K562 (cell line): ENCODE results near the gene TMPRSS11B. TPM values are rescaled to one million over a fixed set of nuclear protein-coding genes. Genes with fewer than 3 reads are reported as not detected.
A peak's percentile ranks its signal among the peaks of the same experiment; 100 is the strongest.

Source experiments
- ATAC-seq: fragments of 200-7000 bp; cut with Tn5 transposase; 3 replicates; pipeline ENCODE4 v1.9.1; 2020; ENCODE audit warnings: moderate library complexity
- BruUV-seq: library from RNA; stranded (reverse); fragments of 400-500 nt; replicated peaks from 2 replicates; lab custom pipeline; 2021; lab: Mats Ljungman, UMichigan
- CTCF ChIA-PET: fragments of 300-600 bp; formaldehyde crosslinking; extraction: SDS; loops from one replicate; lab custom pipeline; 2021; ENCODE audit warnings: low intra/inter-chr PET ratio; lab: Yijun Ruan, JAX
- POLR2A ChIA-PET: fragments of 300-600, 350-650 bp; sonication (Branson Sonifier 250); formaldehyde crosslinking; extraction: SDS; loops from one replicate; lab custom pipeline; 2021; ENCODE audit warnings: antibody characterized with exemption, inconsistent platforms; lab: Yijun Ruan, JAX
- DNase-seq, 4 experiments: peaks; one replicate each; pipeline versions ENCODE4 v3.0.0 to v3.0.0-alpha.2; 2011 to 2018; ENCODE audit warnings: low spot score in 3 of 4, mixed read lengths in 3 of 4; ENCODE audit errors: extremely low read depth in 1 of 4
- FAIRE-seq: peaks from 2 replicates; lab custom pipeline; 2011; peaks lifted over from hg19 to GRCh38; lab: Jason Lieb, UNC
- H2AFZ ChIP-seq: 2 replicates; pipeline ENCODE4 v1.6.0; 2011; ENCODE audit warnings: low read depth, low read length, control low read depth, inconsistent platforms
- H3K27ac ChIP-seq: fragments of 200-600 bp; 3 replicates; pipeline ENCODE4 v1.8.0; 2011; ENCODE audit warnings: low read depth, mild to moderate bottlenecking, control low read depth, inconsistent platforms, low read length, moderate library complexity, mixed read lengths; ENCODE audit errors: extremely low read depth
- H3K27me3 ChIP-seq, 2 experiments: fragments of 300-600 bp in 1 of 2; 2 replicates in 1 of 2; 3 replicates in 1 of 2; pipeline versions ENCODE4 v1.6.0 to v1.8.0; 2011; ENCODE audit warnings: inconsistent platforms in 2 of 2, low read length in 2 of 2, mild to moderate bottlenecking in 1 of 2, mixed read lengths in 1 of 2, moderate library complexity in 1 of 2; ENCODE audit not compliant: control insufficient read depth in 2 of 2, insufficient read depth in 2 of 2
- H3K36me3 ChIP-seq: fragments of 300-600 bp; 3 replicates; pipeline ENCODE4 v1.8.0; 2011; ENCODE audit warnings: mild to moderate bottlenecking, low read length, inconsistent platforms; ENCODE audit not compliant: control insufficient read depth, insufficient read depth
- H3K4me1 ChIP-seq, 2 experiments: fragments of 200-600 bp in 1 of 2; replicated peaks in 1 of 2; 2 replicates in 1 of 2; 3 replicates in 1 of 2; pipeline versions ENCODE4 v1.5.1 to v1.8.0; 2011; ENCODE audit warnings: inconsistent platforms in 2 of 2, low read length in 2 of 2, mild to moderate bottlenecking in 1 of 2, mixed read lengths in 1 of 2, moderate library complexity in 1 of 2; ENCODE audit not compliant: control insufficient read depth in 2 of 2, insufficient read depth in 2 of 2
- H3K4me2 ChIP-seq: 2 replicates; pipeline ENCODE4 v1.6.1; 2011; ENCODE audit warnings: low read length, control low read depth, inconsistent platforms, mixed read lengths; ENCODE audit not compliant: insufficient read depth
- H3K4me3 ChIP-seq: fragments of 200-600 bp; sonication (generic), shearing (Covaris generic); 2 replicates; pipeline ENCODE4 v1.5.1; 2016; ENCODE audit warnings: control low read depth, inconsistent platforms
- H3K79me2 ChIP-seq: fragments of 200-600 bp; 3 replicates; pipeline ENCODE4 v1.8.0; 2011; ENCODE audit warnings: low read length, inconsistent platforms; ENCODE audit not compliant: control insufficient read depth, insufficient read depth
- H3K9ac ChIP-seq, 2 experiments: 2 replicates each; pipeline versions ENCODE4 v1.6.0 to v1.6.1; 2011; ENCODE audit warnings: low read depth in 2 of 2, low read length in 2 of 2, control low read depth in 1 of 2, inconsistent platforms in 1 of 2, mild to moderate bottlenecking in 1 of 2, mixed read lengths in 1 of 2; ENCODE audit not compliant: insufficient read depth in 1 of 2
- H3K9me1 ChIP-seq: one replicate; pipeline ENCODE4 v1.6.0; 2011; ENCODE audit warnings: inconsistent platforms, mild to moderate bottlenecking, low read length, moderate library complexity; ENCODE audit not compliant: control insufficient read depth, insufficient read depth
- H3K9me3 ChIP-seq: replicated peaks from 2 replicates; pipeline ENCODE4 v1.5.1; 2011; ENCODE audit warnings: low read depth, low read length, inconsistent platforms; ENCODE audit not compliant: control insufficient read depth, insufficient read depth
- H4K20me1 ChIP-seq: replicated peaks from 2 replicates; pipeline ENCODE4 v1.6.1; 2011; ENCODE audit warnings: low read length, inconsistent platforms, mixed read lengths; ENCODE audit not compliant: control insufficient read depth, insufficient read depth
- CEBPG ChIP-seq, 3 experiments: fragments of 200-800 bp in 1 of 3; sonication (Bioruptor generic) in 1 of 3; sonication (generic) in 1 of 3; formaldehyde crosslinking in 1 of 3; IDR thresholded peaks in 2 of 3; conservative IDR thresholded peaks in 1 of 3; 2 replicates each; pipeline versions ENCODE4 v1.6.1 to v1.8.0; 2016 to 2022; ENCODE audit warnings: missing compliant biosample characterization in 2 of 3, missing genetic modification characterization in 2 of 3, mild to moderate bottlenecking in 1 of 3, missing genetic modification reagents in 1 of 3
- FOXK1 ChIP-seq: sonication (generic); formaldehyde crosslinking; IDR thresholded peaks from 2 replicates; pipeline ENCODE4 v1.8.0; 2022; ENCODE audit warnings: missing genetic modification reagents, mild to moderate bottlenecking, borderline replicate concordance
- GATAD2B ChIP-seq: fragments of 450-650 bp; IDR thresholded peaks from 2 replicates; pipeline ENCODE4 v1.6.1; 2017; ENCODE audit warnings: mild to moderate bottlenecking, borderline replicate concordance
- ID3 ChIP-seq, 2 experiments: fragments of 250-450 bp in 1 of 2; fragments of 450-650 bp in 1 of 2; sonication (Bioruptor Pico) in 1 of 2; IDR thresholded peaks; 2 replicates each; pipeline versions ENCODE4 v1.6.1 to v1.8.0; 2016 to 2021; ENCODE audit warnings: mild to moderate bottlenecking in 2 of 2, moderate library complexity in 2 of 2, missing compliant biosample characterization in 1 of 2, missing genetic modification characterization in 1 of 2
- LCOR ChIP-seq: sonication (generic); formaldehyde crosslinking; IDR thresholded peaks from 2 replicates; pipeline ENCODE4 v1.8.0; 2022; ENCODE audit warnings: mild to moderate bottlenecking, missing genetic modification reagents
- PHF21A ChIP-seq: fragments of 450-650 bp; IDR thresholded peaks from 2 replicates; pipeline ENCODE4 v1.6.1; 2017; ENCODE audit warnings: low read depth, borderline replicate concordance
- RBM39 ChIP-seq: fragments of 200-400 bp; formaldehyde crosslinking; optimal IDR thresholded peaks from 2 replicates; pipeline ENCODE3; 2018; ENCODE audit warnings: low read depth, low read length
- SAP30 ChIP-seq: fragments of 200-600 bp; sonication (generic); IDR thresholded peaks from 2 replicates; pipeline ENCODE4 v1.6.1; 2012; ENCODE audit warnings: borderline replicate concordance, low read depth, mild to moderate bottlenecking, moderate library complexity, low read length, control low read depth, inconsistent platforms; ENCODE audit not compliant: insufficient read depth, poor library complexity, severe bottlenecking
- STAT5A ChIP-seq: IDR thresholded peaks from 2 replicates; pipeline ENCODE4 v1.6.1; 2012; ENCODE audit warnings: low read length, inconsistent platforms, borderline replicate concordance
- TCFL5 ChIP-seq: fragments of 250-450 bp; sonication (Bioruptor Pico); conservative IDR thresholded peaks from 2 replicates; pipeline ENCODE4 v1.6.1; 2021; ENCODE audit warnings: mild to moderate bottlenecking, moderate library complexity, matching md5 sums
- ZNF449 ChIP-seq: fragments of 250-450 bp; sonication (Bioruptor Pico); IDR thresholded peaks from 2 replicates; pipeline ENCODE4 v1.8.0; 2022; ENCODE audit warnings: moderate library complexity, mild to moderate bottlenecking, inconsistent platforms
- ZNF584 ChIP-seq: fragments of 200-800 bp; sonication (Bioruptor generic); IDR thresholded peaks from 2 replicates; pipeline ENCODE4 v1.6.1; 2016; ENCODE audit warnings: low read depth, mild to moderate bottlenecking, missing genetic modification characterization, missing compliant biosample characterization
- ZNF639 ChIP-seq, 2 experiments: fragments of 200-800 bp in 1 of 2; sonication (Bioruptor generic) in 1 of 2; sonication (generic) in 1 of 2; formaldehyde crosslinking in 1 of 2; IDR thresholded peaks in 1 of 2; conservative IDR thresholded peaks in 1 of 2; 2 replicates each; pipeline versions ENCODE4 v1.5.0 to v1.6.1; 2016 to 2020; ENCODE audit warnings: missing compliant biosample characterization in 1 of 2, missing genetic modification characterization in 1 of 2, missing genetic modification reagents in 1 of 2
- ZNF76 ChIP-seq: fragments of 250-450 bp; sonication (Bioruptor Pico); IDR thresholded peaks from 2 replicates; pipeline ENCODE4 v1.4.0; 2020; ENCODE audit warnings: mild to moderate bottlenecking, moderate library complexity, borderline replicate concordance
- ZNF79 ChIP-seq: fragments of 250-450 bp; sonication (Bioruptor Pico); IDR thresholded peaks from 2 replicates; pipeline ENCODE4 v1.4.0; 2020; ENCODE audit warnings: low read depth, mild to moderate bottlenecking, moderate library complexity
- WGBS: fragments of 100-300 bp; shearing (Covaris generic); methylation state at CpG from one replicate; pipeline ENCODE4 v1.1.6; 2016; ENCODE audit warnings: low coverage, mixed read lengths; ENCODE audit not compliant: insufficient coverage; ENCODE audit errors: missing lambda C conversion rate; 5-methylcytosine and 5-hydroxymethylcytosine counted together
- in situ Hi-C: fragments of 300-500 bp; cut with MboI; formaldehyde crosslinking; loops from 4 replicates; pipeline ENCODE4 v1.15.0; 2018; ENCODE audit warnings: inconsistent platforms, mixed read lengths
- intact Hi-C: fragments of 100-400 bp; cut with micrococcal nuclease; formaldehyde crosslinking; loops from 2 replicates; pipeline ENCODE4 v1.14.2; 2022
- polyA plus RNA-seq, 8 experiments: library from polyadenylated mRNA; depleted of rRNA in 4 of 8; stranded (reverse) in 5 of 8; unstranded in 3 of 8; fragments of >200 nt; fragmentation: Nextera tagmentation in 2 of 8; fragmentation: Illumina TruSeq in 1 of 8; extraction: Ambion mirVana in 2 of 8; extraction: Trizol in 1 of 8; gene quantifications; 2 replicates each; pipeline versions ENCODE4 v1.2.1 to v1.2.3, GENCODE V29; 2011 to 2014; ENCODE audit warnings: inconsistent platforms in 1 of 8, missing spikeins in 1 of 8
- total RNA-seq, 7 experiments: library from RNA; depleted of rRNA in 6 of 7; stranded (reverse); fragments of >200 nt in 6 of 7; fragmentation: Illumina TruSeq in 2 of 7; extraction: Trizol in 2 of 7; gene quantifications; 2 replicates each; pipeline versions ENCODE4 v1.2.1 to v1.2.3, GENCODE V29; 2011 to 2021; ENCODE audit warnings: low replicate concordance in 1 of 7

TMPRSS11B gene
- total and polyA plus RNA-seq, 9 of the 15 experiments (the other 6 are each of a cell fraction or from before 2014, with no cell fraction given) = 0.03 to 0.07 TPM; not detected in 7

GRCh38 chr4:68264875-68265565 lies 19.5 kb upstream of the TMPRSS11B start:
- ATAC-seq (peak; percentile 48), DNase-seq (peak in 1 of 4 experiments; percentile 63), FAIRE-seq (no peak)
- Histone ChIP-seq H3K9ac (no peak overlapping the region), H3K4me3 (no peak overlapping the region), H3K27me3 (no peaks in the 10 kb centered on the region), H2AFZ (peak overlapping the region; percentile 27), H3K79me2 (no peaks in the 10 kb centered on the region), H3K27ac (no peak overlapping the region; the same call in 2 of the 3 replicates), H3K36me3 (no peaks in the 10 kb centered on the region), H3K4me2 (no peak overlapping the region), H3K4me1 (peaks cover 0 to 9% of the 10 kb centered on the region in 2 experiments; a peak in 4 of 5 replicates), H3K9me1 (no peaks in the 10 kb centered on the region), H3K9me3 (0 out of 2 replicates have a peak, but pooled peaks cover 3% of the 10 kb centered on the region), H4K20me1 (no peaks in the 10 kb centered on the region)
- POLR2A ChIA-PET = no interaction called here
- WGBS = 4% methylated on average over 3 of the region's 3 CpGs
- in situ Hi-C loops = no loop called here
- intact Hi-C loops = no loop called here
- no TSS peak for BruUV-seq
- CTCF ChIA-PET = no interaction called here
- TF ChIP-seq TCFL5 (CRISPR knock-in tag) (no peak), ZNF584 (0 out of 2 replicates have a peak, but pooled peaks have one; percentile 22), FOXK1 (CRISPR knock-in tag) (no peak), GATAD2B (no peak), ZNF449 (peak; percentile 46; the same call in 1 of the 2 replicates), STAT5A (peak; percentile 51), RBM39 (no peak), SAP30 (no peak), PHF21A (no peak), ZNF639 (CRISPR knock-in tag; conservative IDR thresholded peaks at IDR 0.05 in 1 of 2, IDR thresholded peaks at IDR 0.05 in 1 of 2) (0 out of 4 replicates have a peak, but pooled peaks of 1 of the 2 experiments have one; percentile 40), CEBPG (CRISPR knock-in tag; IDR thresholded peaks at IDR 0.05) (no peak), CEBPG (tag; conservative IDR thresholded peaks at IDR 0.05 in 1 of 2, IDR thresholded peaks at IDR 0.05 in 1 of 2) (0 out of 4 replicates have a peak, but pooled peaks of 1 of the 2 experiments have one; percentile 16), ZNF79 (CRISPR knock-in tag) (peak; percentile 50; the same call in 1 of the 2 replicates), ZNF76 (peak; percentile 52; the same call in 1 of the 2 replicates), LCOR (CRISPR knock-in tag) (no peak), ID3 (CRISPR knock-in tag; IDR thresholded peaks at IDR 0.05) (no peak), ID3 (tag; IDR thresholded peaks at IDR 0.05) (peak; percentile 79)
